Lower leg skin (tissue), 3 donors: Measurements from ENCODE around the gene SLC12A2.

Experiments
- CTCF ChIP-seq, 3 donors: fragments of 450-650 bp; IDR thresholded peaks; one replicate each; pipeline ENCODE4 v1.5.1; 2016; ENCODE audit warnings: antibody characterized with exemption in 3 of 3, mild to moderate bottlenecking in 3 of 3, moderate library complexity in 2 of 3
- POLR2A ChIP-seq, 2 donors: fragments of 450-650 bp; IDR thresholded peaks; one replicate each; pipeline ENCODE4 v1.6.1; 2016 to 2017; ENCODE audit warnings: antibody characterized with exemption in 2 of 2, mild to moderate bottlenecking in 1 of 2, moderate library complexity in 1 of 2

GRCh38 chr5:128109766-128110165 is 26.2 kb downstream of the SLC12A2 start:
- TF ChIP-seq CTCF (IDR thresholded peaks at IDR 0.05), result no peak
- no peak for TF ChIP-seq POLR2A (IDR thresholded peaks at IDR 0.05)
